ENCODE data around the gene DBF4B.

DNA sequence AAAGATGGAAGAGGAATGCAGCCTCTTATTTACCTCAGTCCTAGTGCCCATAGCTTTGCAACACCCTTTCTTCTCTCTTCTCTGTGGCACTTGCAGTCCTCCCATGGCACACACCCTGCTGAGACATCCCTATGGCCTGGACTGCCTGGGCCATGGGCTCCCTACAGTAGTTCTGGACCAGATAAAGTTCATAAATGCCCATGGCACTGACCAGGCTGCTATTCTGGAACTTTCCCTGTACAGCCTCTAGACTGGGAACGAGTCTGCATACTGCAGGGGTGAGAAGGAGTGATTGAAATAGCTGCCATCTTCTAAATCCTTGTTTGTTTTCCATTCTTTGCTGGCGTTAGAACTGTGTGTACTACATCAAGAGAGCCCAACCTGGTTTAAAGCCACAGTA lies 25.8 kb downstream of the DBF4B start:
- TF ChIP-seq, protein P1, sequence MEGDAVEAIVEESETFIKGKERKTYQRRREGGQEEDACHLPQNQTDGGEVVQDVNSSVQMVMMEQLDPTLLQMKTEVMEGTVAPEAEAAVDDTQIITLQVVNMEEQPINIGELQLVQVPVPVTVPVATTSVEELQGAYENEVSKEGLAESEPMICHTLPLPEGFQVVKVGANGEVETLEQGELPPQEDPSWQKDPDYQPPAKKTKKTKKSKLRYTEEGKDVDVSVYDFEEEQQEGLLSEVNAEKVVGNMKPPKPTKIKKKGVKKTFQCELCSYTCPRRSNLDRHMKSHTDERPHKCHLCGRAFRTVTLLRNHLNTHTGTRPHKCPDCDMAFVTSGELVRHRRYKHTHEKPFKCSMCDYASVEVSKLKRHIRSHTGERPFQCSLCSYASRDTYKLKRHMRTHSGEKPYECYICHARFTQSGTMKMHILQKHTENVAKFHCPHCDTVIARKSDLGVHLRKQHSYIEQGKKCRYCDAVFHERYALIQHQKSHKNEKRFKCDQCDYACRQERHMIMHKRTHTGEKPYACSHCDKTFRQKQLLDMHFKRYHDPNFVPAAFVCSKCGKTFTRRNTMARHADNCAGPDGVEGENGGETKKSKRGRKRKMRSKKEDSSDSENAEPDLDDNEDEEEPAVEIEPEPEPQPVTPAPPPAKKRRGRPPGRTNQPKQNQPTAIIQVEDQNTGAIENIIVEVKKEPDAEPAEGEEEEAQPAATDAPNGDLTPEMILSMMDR (IDR thresholded peaks at IDR 0.05) = no peak
- no peak for TF ChIP-seq POLR2A (IDR thresholded peaks at IDR 0.05)
